Raji (cell line): Measurements from ENCODE around the gene RREB1.

Experiments
- POLR2A ChIP-seq: IDR thresholded peaks from 2 replicates; pipeline ENCODE4 v1.6.1; 2011; ENCODE audit warnings: low read depth, low read length, control low read depth; ENCODE audit not compliant: insufficient read depth

RREB1 gene

DNA sequence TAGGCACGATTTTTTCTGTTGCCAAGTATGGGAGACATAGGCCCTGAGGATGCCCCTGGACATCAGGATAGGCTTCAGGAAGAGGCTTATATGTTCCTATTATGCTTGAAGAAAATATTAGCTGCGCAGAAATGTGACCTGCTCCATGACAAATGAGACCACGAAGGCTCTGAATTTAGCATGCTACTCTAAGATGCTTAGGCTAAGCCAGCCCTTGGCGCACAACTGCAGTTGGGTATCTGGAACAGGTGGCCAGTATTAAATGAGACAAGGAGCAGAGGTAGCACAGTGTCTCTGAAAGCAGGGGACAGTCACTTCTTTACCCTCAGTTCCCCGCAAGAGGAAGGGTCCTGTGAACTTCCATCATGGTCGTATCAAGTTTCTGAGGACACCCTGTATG lies 90.0 kb downstream of the RREB1 start:
- TF ChIP-seq POLR2A, result no peak

- TF ChIP-seq POLR2A, result no peak
Observed at GRCh38 chr6:7198833-7199800, 91.4 kb downstream of the RREB1 start.

GRCh38 chr6:7200598-7201443 lies 93.1 kb downstream of the RREB1 start:
- no peak for TF ChIP-seq POLR2A

DNA sequence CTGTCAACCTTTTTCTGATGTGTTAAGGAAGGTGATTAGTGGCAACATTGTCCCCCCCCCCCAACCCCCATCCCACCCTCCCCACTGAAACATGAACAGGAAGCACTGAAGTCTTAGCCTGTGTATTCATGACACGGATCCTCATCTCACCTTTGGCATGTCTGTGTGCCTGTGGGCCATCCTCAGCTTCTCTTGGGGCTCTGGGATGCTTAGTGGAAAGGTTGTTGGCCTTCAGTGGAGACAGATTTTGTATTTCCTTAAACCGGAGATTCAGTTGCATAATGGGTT lies 93.6 kb downstream of the RREB1 start:
- no peak for TF ChIP-seq POLR2A

DNA sequence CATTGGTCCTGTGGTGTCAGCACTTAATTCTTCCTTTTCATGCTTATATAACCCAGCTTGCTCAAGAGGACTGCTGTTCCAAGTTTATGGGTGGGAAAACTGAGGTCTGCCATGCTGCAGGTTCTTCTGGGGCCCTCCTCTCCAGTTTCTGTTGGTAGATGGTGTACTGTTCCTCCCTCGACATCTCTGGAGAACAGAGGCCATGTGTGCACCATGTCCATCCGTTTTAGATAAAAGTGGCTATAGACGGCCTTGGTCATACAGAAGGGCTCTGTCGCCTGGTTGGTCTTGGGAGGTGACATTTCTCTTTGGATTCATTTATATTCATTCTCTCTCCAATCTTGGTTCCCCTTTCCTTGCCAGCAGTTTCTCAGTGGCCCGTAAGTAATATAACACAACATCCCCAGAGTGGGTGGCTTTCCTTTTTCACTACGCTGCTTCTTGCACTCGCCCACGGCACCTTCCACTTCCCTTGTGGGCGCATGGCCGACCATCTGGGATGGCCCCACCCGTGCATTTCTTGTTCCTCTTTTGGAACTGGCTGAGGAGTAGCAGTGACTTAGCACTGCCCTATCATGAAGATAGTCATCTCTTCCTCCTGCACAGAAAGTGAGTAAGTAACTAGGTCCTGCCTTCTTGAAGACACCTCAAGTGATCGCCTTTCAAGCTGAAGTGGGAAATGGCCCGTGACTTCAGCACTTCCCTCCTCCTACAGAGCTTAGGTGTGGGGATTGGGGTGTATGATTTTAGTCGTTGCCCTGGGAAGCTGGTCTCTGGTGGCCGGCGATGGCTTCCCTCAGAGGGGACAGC lies 94.2 kb downstream of the RREB1 start:
- no peak for TF ChIP-seq POLR2A

DNA sequence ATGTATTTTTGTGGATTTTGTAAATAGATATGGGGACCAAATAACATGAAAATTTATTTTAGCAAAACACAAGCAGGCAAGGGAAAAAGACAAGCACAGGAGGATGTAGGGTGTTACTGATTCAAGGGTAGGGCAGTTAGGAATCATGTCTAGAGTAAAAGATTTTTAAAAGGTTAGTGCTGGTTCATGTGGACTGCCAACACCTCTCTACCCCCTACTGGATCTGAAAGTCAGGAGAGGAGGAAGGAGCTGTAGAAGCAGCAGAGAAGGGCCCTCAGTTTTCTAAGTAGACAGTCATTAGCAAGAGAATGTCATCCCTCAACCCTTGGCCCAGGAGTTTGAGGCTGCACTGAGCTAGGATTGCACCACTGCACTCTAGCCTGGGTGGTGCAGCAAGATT lies 95.2 kb downstream of the RREB1 start:
- no peak for TF ChIP-seq POLR2A

DNA sequence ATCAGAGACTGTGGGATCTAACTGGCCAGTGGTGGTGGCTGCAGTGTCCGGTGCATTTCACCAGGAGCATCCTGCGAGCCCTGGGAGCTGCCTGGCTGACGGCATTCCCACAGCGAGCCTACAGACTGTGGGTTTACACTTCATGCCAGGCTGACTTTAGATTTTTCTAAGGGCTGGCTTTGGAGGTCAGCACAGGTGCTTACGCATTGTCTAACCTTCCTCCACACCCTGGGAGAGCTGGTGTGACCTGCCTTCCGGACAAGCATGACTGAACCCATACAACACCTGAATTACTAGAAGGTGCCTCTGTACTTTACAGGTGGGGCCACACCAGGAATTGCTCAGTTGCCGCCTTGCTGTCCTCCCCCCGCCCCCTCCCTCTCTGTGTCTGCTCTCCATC lies 96.2 kb downstream of the RREB1 start:
- TF ChIP-seq POLR2A, result no peak

DNA sequence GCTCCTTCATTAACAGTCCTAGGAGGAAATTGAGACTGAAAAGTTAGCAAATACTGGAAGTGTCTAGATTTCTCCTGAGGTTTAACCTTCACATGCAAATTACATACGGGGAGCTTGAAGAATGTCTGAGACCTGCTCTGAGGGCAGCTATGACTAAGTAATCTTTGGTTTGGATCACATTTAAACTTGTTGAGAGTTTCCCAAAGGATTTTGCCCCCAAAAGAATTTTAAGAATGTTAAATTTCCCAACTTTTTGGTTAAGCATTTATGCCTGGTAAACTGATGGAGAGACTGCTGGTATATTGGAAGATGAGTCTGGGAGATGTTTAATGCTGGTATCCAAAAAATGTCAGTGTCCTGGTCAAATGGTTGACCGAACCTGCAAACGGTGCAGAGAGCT lies 97.0 kb downstream of the RREB1 start:
- TF ChIP-seq POLR2A, result no peak

GRCh38 chr6:7207720-7208119 lies 100.0 kb downstream of the RREB1 start:
- no peak for TF ChIP-seq POLR2A

DNA sequence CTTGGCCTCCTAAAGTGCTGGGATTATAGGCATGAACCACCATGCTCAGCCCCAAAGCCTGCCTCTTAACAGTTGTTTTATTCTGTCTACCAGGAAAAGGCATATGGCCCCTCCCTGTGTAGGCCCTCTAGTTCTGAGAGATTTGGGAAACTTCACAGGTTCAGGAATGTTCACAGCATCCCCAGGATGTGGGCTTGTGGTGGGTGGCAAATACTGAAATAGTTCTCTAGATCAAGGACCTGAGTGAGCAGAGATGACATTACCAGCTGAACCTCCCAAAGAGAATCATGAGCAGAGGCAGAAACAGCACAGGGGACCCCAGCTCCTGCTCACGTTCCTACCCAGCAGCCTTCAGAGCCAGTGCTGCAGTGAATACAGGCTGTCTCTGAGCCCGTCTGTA lies 105.7 kb downstream of the RREB1 start:
- no peak for TF ChIP-seq POLR2A

GRCh38 chr6:7214468-7214867 lies 106.7 kb downstream of the RREB1 start:
- no peak for TF ChIP-seq POLR2A

GRCh38 chr6:7215131-7215530 lies 107.4 kb downstream of the RREB1 start:
- no peak for TF ChIP-seq POLR2A

DNA sequence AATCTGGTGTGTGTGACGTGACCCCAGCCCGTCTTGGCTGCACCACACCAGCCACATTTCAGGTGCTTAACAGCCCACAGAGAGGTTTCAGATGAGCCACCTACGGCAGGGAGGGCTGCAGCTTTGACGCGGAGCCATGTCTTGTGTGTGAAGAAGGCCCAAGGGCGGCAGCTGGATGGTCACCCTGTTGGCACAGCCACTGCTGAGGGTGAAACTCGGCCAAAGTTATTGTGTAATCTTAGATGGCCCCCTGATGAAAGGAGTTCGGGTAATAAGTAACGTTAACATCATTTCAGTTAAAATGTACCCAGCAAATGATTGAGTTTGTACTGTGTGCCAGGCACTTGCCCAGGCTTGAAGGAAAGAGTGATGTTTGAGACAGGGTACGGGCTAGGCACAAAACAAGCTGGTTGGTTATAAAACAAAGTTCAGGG lies 108.1 kb downstream of the RREB1 start:
- TF ChIP-seq POLR2A, result no peak

GRCh38 chr6:7216941-7217621 lies 109.3 kb downstream of the RREB1 start:
- TF ChIP-seq POLR2A, result no peak
